Fibroblast of peridontal ligament (primary cell): ENCODE measurements around the gene SH3PXD2B.
A peak's percentile ranks its signal among the peaks of the same experiment; 100 is the strongest.
"Not testable (repeated sequence)": the region's sequence is repeated elsewhere in the genome, so short reads cannot be mapped to it uniquely, and the experiment has no call there.

ENCODE experiments used
- DNase-seq: peaks from one replicate; pipeline ENCODE4 v3.0.0-alpha.2; 2010; ENCODE audit errors: extremely low read depth

SH3PXD2B gene

DNA sequence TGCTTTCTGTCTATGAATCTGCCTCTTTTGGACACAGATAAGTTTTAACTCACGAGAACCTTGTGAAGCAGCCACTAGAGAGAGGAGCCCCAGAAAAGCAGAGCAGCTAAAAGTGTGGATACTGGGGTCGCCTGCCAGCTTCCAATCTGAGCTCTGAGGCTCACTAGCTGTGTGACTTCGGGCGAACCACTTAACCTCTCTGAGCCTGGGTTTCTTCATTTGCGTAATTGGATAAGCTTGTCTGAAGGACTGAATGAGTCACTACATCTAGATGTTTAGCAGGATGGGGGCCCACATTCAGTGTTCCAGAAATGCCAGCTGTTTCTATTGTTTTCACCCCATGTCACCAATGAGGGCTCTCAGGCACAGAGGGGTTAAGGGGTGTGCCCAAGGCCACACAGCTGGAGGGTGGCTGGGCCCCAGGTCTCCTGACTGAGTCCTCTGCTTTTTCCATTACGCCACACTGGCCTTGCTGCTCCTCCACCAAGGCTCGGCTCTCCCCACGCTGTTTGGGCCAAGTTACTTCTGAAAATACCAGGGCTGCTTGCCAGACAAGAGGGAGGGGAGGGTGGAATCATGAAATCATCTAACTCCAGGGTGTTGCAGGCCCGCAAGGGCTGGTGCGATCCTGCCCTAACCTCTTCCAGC, 36.2 kb downstream of the SH3PXD2B start:
- DNase-seq = peak; percentile 99

GRCh38 chr5:172417130-172417841, 37.0 kb downstream of the SH3PXD2B start:
- DNase-seq = no peak

DNA sequence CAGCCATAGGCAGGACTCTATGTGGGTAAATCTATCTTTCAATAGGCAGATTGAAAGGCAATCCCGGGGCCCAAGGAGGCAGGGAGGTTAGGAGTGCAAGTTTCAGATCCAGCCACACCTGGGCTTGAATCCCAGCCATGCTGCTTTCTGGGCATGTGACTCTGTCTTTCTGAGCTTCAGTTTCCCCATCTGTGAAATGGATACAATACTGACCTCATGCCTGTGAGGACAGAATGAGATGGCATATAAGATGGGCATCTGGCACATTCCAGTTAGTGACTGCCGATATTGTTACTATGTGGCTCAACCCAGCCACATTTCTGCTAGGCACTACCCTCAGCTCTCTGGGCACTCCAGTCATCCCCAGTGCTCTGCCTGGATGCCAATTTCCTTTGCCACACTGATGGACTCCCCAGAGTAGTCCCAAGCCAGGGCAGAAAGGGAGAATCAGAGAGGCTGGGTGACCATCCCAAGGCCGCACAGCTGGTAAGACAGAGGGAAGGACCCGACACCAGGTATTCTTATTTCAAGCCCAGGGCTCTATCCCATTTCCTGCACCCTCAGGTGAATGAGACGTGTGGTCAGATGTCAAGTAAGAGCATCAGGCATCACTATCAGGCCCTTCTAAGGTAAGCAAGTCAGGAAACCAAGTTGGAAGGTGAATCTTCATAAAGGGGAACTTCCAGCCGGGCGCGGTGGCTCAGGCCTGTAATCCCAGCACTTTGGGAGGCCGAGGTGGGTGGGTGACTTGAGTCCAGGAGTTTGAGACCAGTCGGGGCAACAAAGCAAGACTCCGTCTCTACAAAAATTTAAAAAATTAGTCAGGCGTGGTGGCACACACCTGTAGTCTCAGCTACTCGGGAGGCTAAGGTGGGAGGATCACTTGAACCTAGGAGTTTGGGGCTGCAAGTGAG, 38.7 kb downstream of the SH3PXD2B start:
- DNase-seq = no peak

DNA sequence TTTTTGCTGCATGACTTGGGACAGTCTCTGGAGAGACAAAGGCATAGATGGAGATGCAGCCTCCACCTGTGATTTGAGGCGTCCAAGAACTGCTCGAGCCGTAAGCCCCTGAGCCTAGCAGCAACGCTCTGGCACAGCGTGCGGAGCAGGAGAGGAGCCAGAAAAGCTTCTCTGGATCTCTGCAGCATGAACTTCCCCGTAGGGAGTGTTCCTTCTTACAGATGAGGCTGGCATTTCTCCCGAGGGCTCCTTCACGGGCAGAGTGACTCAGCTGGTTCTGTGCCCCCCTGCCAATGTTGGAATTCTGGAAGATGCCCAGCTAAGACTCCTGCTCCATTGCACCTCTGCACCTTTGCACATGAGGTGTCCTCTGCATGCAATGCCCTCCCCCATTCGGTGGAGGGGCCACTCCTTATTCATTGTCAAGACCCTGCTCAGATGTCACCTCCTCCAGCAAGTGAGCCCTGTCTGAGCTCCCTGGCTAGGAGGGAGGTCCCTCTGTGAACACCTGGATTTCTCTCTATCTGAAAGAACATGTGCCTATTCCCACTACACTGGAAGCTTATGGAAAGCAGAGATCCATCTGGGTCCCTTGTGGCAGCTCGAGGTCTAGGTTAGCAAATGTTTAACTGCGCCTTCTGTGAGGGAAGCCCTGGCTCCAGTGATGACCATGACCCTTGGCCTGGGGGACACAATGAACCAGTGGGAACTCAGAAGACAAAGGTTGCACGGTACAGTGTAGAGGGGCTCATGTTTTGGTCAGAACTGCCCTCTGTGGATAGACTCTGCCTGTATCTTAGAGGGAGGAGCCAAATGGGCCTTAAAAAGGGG, 39.6 kb downstream of the SH3PXD2B start:
- no peak for DNase-seq

- no peak for DNase-seq
Measured at GRCh38 chr5:172413601-172414171, 40.6 kb downstream of the SH3PXD2B start.

- peak; percentile 99 for DNase-seq
Measured at GRCh38 chr5:172412724-172413286, 41.5 kb downstream of the SH3PXD2B start.

- peak; percentile 85 for DNase-seq
Measured at GRCh38 chr5:172411484-172412072, 42.7 kb downstream of the SH3PXD2B start.

DNA sequence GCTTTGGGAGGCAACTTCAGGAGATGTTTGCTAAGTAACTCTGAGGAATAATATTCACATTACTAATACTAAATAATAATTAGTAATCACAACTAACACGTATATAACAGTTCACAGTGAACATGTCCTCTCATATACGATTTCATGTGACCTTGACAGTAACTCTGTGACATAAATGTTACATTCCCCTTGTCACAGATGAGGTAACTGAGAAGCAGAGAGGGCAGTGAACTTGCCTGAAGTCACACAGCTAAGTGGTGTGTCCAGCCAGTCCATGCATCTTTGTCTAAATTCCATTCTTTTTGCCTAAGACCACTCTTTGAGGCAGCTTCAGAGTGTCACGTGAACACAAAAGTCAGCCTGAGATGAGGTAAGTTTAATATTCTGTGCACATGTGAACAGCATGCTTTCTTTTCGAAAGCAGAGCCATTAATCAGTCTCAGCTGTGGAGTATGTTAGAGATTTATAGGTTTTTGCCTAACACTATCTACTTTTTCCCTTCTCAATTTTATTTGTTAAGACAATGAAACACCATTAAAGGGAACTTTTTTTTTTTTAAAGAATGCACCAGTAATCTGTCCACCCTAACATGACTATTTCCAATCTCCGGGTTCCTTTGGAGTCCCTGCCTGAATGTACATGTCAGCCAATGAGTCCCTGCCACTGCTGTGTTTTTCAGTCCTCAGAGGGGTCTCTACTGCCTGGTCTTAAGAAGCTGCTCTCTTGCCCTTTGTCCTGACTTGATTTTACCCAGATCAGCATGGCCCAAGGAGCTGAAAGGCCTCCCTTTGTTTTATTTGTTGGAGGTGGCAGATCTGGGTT, 43.5 kb downstream of the SH3PXD2B start:
- peak; percentile 89 for DNase-seq

GRCh38 chr5:172410160-172410559, 44.2 kb downstream of the SH3PXD2B start:
- peak; percentile 71 for DNase-seq

DNA sequence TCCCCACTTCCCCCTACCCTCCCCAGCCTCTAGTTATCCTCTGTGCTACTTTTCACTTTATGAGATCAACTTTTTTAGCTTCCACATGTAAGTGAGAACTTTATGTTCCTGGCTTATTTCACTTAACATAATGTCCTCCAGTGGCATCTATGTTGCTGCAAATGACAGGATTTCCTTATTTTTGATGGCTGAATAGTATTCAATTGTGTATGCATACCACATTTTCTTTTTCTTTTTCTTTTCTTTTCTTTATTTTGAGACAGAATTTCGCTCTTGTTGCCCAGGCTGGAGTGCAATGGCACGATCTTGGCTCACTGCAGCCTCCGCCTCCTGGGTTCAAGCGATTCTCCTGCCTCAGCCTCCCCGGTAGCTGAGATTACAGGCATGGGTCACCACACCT, 44.8 kb downstream of the SH3PXD2B start:
- not testable (repeated sequence) for DNase-seq

DNA sequence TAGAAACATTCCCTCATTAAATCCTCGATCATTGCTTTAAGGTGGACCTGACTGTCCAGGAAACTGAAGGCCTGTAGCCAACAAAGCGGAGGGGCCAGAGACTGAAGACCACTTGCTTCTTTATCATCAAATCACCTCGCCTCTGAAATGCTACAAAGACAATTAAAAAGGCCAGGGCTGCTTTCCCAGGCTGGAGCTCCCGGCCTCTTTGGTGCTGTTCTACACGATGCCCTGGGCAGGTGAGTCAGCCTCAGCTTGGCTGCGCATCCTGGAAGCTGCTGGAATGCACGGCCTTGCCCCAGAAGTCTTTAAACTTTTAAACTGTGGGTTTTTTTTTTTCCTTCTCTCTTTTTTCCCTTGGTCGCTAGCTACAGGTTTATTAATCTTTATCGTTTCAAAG, 46.5 kb downstream of the SH3PXD2B start:
- DNase-seq = no peak

GRCh38 chr5:172407241-172407691, 47.1 kb downstream of the SH3PXD2B start:
- no peak for DNase-seq

GRCh38 chr5:172405226-172406107, 48.9 kb downstream of the SH3PXD2B start:
- no peak for DNase-seq

DNA sequence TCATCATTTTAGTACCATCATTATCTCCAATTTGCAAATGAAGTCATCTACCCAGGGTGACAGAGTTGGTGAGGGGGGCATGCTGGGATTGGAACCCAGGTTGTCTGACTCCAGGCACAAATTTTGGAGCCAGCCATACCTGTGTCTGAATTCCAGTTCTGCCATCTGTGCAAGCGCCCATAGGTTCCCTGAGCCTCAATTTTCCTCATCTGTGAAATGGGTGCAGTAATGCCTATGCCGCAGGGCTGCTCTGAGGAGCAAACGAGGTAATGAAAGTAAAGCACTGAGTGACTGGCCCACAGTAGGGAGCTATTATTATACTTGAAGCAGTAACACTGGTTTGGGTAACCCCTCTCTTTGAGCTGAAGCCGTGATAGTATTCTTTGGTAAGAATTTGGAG, 49.6 kb downstream of the SH3PXD2B start:
- DNase-seq = no peak

- DNase-seq = no peak
Measured at GRCh38 chr5:172403817-172404216, 50.5 kb downstream of the SH3PXD2B start.

- DNase-seq = peak; percentile 90
Measured at GRCh38 chr5:172403189-172403796, 51.0 kb downstream of the SH3PXD2B start.

DNA sequence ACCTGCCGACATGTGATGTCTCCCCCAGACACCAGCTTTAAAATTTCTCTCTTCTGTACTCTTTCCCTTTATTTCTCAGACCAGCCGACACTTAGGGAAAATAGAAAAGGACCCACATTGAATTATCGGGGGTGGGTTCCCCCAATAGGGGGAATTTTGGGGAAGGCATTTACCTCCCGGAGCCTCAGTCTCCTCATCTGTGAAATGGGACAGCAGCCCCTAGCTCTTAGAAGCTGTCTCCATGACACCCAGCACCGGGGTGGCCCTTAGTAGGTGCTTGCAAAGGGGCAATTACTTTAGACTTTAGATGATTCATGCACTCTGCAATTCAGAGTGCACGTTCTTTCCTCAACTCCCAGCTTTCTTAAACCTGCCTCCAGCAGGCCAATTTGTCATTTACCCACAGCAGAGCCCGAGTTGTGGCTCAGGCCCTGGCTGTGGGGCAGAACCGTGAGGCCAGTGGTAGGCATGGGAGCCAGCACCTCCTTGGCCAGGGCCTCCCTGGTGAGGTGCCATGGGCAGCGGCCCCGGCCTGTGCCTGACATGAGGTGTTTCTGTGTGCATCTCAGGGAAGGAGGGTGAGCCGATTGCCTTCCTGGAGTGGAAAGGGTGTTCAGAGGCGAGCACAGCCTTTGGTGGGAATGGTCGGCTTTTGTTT, 51.7 kb downstream of the SH3PXD2B start:
- no peak for DNase-seq
